Ovary (tissue), 9 donors: ENCODE results near the gene EXOSC5. TPM values are rescaled to one million over a fixed set of nuclear protein-coding genes. Genes with fewer than 3 reads are reported as not detected.
A peak's percentile ranks its signal among the peaks of the same experiment; 100 is the strongest.

Experiments used
- DNase-seq, 5 donors: peaks; one replicate each; pipeline ENCODE4 v3.0.0-alpha.2; 2019 to 2020
- H3K27ac ChIP-seq, 2 donors: fragments of 200-600 bp; one replicate each; pipeline versions ENCODE4 v1.5.1 to v1.8.0; 2019 to 2022
- H3K27me3 ChIP-seq: fragments of 200-600 bp; one replicate; pipeline ENCODE4 v1.8.0; 2022
- H3K36me3 ChIP-seq: fragments of 200-600 bp; sonication (generic); one replicate; pipeline ENCODE4 v1.5.1; 2019
- H3K4me1 ChIP-seq: one replicate; pipeline ENCODE4 v1.8.1; 2013; ENCODE audit warnings: mild to moderate bottlenecking, moderate library complexity; ENCODE audit not compliant: insufficient read depth
- H3K4me3 ChIP-seq: fragments of 200-600 bp; sonication (generic); one replicate; pipeline ENCODE4 v1.5.1; 2017
- H3K9me3 ChIP-seq, 2 donors: fragments of 200-600 bp in 1 of 2; sonication (generic) in 1 of 2; one replicate each; pipeline versions ENCODE4 v1.5.1 to v1.8.1; 2013 to 2019; ENCODE audit warnings: mild to moderate bottlenecking in 1 of 2, moderate library complexity in 1 of 2
- EP300 ChIP-seq: sonication (generic); formaldehyde crosslinking; IDR thresholded peaks from one replicate; pipeline ENCODE4 v1.6.1; 2017; ENCODE audit warnings: antibody characterized with exemption
- POLR2A ChIP-seq: fragments of 450-650 bp; IDR thresholded peaks from one replicate; pipeline ENCODE4 v1.6.1; 2017; ENCODE audit warnings: antibody characterized with exemption, mild to moderate bottlenecking, moderate library complexity
- WGBS, 3 donors: extraction: QIAGEN DNeasy Blood & Tissue Kit in 1 of 3; methylation state at CpG; one replicate each; pipeline versions ENCODE4 v1.1.5 to v1.1.7; 2013 to 2017; 5-methylcytosine and 5-hydroxymethylcytosine counted together
- intact Hi-C, 4 donors: fragments of 100-400 bp; cut with DNase I; formaldehyde crosslinking; loops; one replicate each; pipeline versions ENCODE4 v1.11.0 to v1.15.1; 2022 to 2023
- polyA plus RNA-seq, 2 donors: library from polyadenylated mRNA; stranded (reverse); fragments of 200-250 nt in 1 of 2; fragments of 350-450 nt in 1 of 2; fragmentation: Illumina TruSeq in 1 of 2; extraction: RNeasy Lipid Tissue Mini Kit (QIAGEN cat#74804) in 1 of 2; gene quantifications; one replicate each; pipeline ENCODE4 v1.2.3, GENCODE V29; 2013 to 2014
- total RNA-seq, 7 donors: library from RNA; depleted of rRNA in 2 of 7; stranded (reverse); fragments of >200 nt in 2 of 7; fragmentation: NEBNext Ultra II Directional in 3 of 7; extraction: Animal tissue kit (Norgen Biotek cat#: 25700) in 3 of 7; gene quantifications; one replicate each; pipeline versions ENCODE4 v1.1.0 to v1.2.4, GENCODE V29; 2016 to 2023
- TF ChIP-seq, protein P1 (sequence below), 3 donors: fragments of 450-650 bp in 2 of 3; fragments of 200-600 bp in 1 of 3; IDR thresholded peaks; one replicate each; pipeline versions ENCODE4 v1.5.1 to v1.8.0; 2016 to 2022; ENCODE audit warnings: antibody characterized with exemption in 3 of 3, mild to moderate bottlenecking in 1 of 3
- donor health status: DM: no; HTN: no; CAD: no; lungs with moderate emphysema.
- donor health status: DM: no; HTN: no; CAD: no.
- donor health status: Bipolar disorder and iron deficiency.
- donor health status: DM: yes; HTN: yes; CAD: no.
- donor health status: DM: no; HTN: no; CAD: no.
- donor health status: DM: yes; HTN: yes; CAD: no.

The EXOSC5 gene
- total and polyA plus RNA-seq, 9 donors, result 1.5 to 25.0 (median 13.8) TPM

GRCh38 chr19:41369769-41370168 is 27.4 kb downstream of the EXOSC5 start:
- 98 to 99% (median 99%) methylated on average over 2 of the region's 2 CpGs for WGBS, 3 donors
- no peak for TF ChIP-seq EP300
- TF ChIP-seq, protein P1, sequence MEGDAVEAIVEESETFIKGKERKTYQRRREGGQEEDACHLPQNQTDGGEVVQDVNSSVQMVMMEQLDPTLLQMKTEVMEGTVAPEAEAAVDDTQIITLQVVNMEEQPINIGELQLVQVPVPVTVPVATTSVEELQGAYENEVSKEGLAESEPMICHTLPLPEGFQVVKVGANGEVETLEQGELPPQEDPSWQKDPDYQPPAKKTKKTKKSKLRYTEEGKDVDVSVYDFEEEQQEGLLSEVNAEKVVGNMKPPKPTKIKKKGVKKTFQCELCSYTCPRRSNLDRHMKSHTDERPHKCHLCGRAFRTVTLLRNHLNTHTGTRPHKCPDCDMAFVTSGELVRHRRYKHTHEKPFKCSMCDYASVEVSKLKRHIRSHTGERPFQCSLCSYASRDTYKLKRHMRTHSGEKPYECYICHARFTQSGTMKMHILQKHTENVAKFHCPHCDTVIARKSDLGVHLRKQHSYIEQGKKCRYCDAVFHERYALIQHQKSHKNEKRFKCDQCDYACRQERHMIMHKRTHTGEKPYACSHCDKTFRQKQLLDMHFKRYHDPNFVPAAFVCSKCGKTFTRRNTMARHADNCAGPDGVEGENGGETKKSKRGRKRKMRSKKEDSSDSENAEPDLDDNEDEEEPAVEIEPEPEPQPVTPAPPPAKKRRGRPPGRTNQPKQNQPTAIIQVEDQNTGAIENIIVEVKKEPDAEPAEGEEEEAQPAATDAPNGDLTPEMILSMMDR (IDR thresholded peaks at IDR 0.05), result no peak
- no peak for TF ChIP-seq POLR2A
- H3K27ac ChIP-seq, result no peak overlapping the region
- no peaks in the 10 kb centered on the region for H3K9me3 ChIP-seq
- H3K4me1 ChIP-seq, result peaks cover under 1% of the 10 kb centered on the region
- no peaks in the 10 kb centered on the region for H3K36me3 ChIP-seq
- DNase-seq, result no peak
- intact Hi-C loops, result no loop called here
- H3K27me3 ChIP-seq, result no peaks in the 10 kb centered on the region
- no peak overlapping the region for H3K4me3 ChIP-seq

DNA sequence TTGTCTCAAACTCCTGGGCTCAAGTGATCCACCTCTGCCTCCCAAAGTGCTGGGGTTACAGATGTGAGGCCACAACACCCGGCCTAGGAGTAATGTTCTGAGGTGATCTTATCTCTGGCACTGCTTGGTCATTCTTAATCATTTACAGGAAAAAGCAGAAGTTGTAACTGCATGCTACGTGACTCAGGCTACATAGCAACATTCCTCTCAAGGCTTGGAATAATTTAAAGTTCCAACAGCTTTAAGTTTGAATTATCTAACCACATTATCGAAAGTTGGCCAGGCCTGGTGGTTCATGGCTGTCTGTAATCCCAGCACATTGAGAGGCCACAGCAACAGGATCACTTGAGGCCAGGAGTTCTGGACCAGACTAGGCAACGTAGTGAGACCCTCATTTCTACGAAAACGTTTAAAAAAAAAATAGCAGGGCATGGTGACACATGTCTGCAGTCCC is 29.3 kb downstream of the EXOSC5 start:
- WGBS, 3 donors, result 60 to 68% (median 61%) methylated on average over 6 of the region's 6 CpGs
- no peak for TF ChIP-seq POLR2A
- no peak for TF ChIP-seq EP300
- TF ChIP-seq, protein P1 (IDR thresholded peaks at IDR 0.05), result no peak
- no peak for DNase-seq

DNA sequence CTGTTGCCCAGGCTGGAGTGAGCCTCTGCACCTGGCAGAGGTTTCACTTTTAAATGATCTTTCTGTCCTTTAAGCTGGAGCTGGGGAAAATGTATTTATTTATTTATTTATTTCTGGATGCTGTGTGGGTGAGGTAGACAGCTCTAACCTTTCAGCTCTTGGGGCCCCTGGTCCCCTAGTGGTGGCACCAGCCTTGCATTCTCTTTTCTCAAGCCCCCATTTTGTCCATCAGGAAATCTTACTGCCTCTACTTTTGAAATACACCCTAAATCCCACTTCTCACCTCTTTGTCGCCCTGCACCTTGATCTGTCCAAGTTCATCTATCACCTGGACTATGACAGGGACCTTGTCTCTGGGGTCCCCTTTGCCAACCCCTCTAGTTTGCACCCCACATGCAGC is 31.1 kb downstream of the EXOSC5 start:
- no peak for TF ChIP-seq POLR2A
- TF ChIP-seq, protein P1 (IDR thresholded peaks at IDR 0.05), result no peak
- no peak for TF ChIP-seq EP300
- 93 to 96% (median 94%) methylated on average over 1 of the region's 1 CpG for WGBS, 3 donors
- H3K4me3 ChIP-seq, result no peak overlapping the region
- no peaks in the 10 kb centered on the region for H3K27me3 ChIP-seq
- no peak for DNase-seq
- H3K36me3 ChIP-seq, result no peaks in the 10 kb centered on the region
- H3K4me1 ChIP-seq, result peaks cover 8% of the 10 kb centered on the region
- intact Hi-C loops, result no loop called here
- no peak overlapping the region for H3K27ac ChIP-seq
- H3K9me3 ChIP-seq, result no peaks in the 10 kb centered on the region

More for the DNA sequence above, 29.3 kb downstream of the EXOSC5 start:
- peaks cover 8% of the 10 kb centered on the region for H3K4me1 ChIP-seq
- H3K4me3 ChIP-seq, result no peak overlapping the region
- H3K36me3 ChIP-seq, result no peaks in the 10 kb centered on the region
- intact Hi-C loops, result no loop called here
- no peaks in the 10 kb centered on the region for H3K27me3 ChIP-seq
- H3K9me3 ChIP-seq, result no peaks in the 10 kb centered on the region
- H3K27ac ChIP-seq, result no peak overlapping the region

DNA sequence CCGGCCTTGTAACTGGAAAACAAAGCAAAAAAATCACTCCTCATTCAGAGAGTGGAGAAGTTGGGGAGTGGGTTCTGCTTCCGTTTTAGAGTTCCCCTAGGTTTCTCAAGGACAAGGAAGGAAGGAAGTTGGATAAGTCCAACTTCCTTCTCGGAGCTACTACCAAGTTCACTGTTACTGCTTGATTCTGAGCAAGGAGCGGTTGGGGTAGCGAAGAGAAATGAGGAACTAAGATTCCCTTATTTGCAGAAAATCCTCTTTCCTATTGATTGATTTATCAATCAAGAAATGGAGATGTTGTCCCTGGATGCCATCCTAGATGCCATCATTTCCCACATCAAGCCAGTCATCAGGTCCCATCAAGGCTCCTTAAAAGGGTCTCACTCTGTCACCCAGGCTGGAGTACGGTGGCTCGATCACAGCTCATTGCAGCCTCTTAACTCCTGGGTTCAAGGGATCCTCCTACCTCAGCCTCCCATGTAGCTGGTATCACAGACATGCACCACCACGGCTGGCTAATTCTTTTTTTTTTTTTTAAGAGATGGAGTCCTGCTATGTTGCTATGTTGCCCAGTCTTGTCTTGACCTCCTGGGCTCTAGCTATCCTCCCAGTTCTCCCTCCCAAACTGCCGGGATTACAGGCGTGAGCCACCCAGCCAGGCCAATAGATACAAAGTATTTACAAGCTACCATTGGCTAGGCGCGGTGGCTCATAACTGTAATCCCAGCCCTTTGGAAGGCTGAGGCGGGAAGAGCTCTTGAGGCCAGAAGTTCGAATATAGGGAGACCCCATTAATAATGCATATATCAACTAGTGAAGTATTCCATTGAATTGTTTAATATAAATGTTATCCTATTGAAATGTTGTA is 32.4 kb downstream of the EXOSC5 start:
- Histone ChIP-seq H3K27ac (peak overlapping the region; percentile 74 to 99), H3K4me1 (peaks cover 8% of the 10 kb centered on the region), H3K36me3 (no peaks in the 10 kb centered on the region), H3K4me3 (peak overlapping the region; percentile 79), H3K27me3 (no peaks in the 10 kb centered on the region), H3K9me3 (no peaks in the 10 kb centered on the region)
- TF ChIP-seq, protein P1 (IDR thresholded peaks at IDR 0.05), result no peak
- no peak for TF ChIP-seq POLR2A
- no peak for TF ChIP-seq EP300
- no peak for DNase-seq
- intact Hi-C loops, result no loop called here
- 68 to 74% (median 68%) methylated on average over 14 of the region's 14 CpGs for WGBS, 3 donors
